HEK293 (cell line): Measurements from ENCODE around the gene AEBP1.

Experiments
- BCL11A ChIP-seq: fragments of 450-650 bp; formaldehyde crosslinking; IDR thresholded peaks from 2 replicates; pipeline ENCODE4 v1.5.1; 2016; ENCODE audit warnings: low read depth, missing biosample characterization, missing genetic modification characterization
- KLF10 ChIP-seq: fragments of 450-650 bp; IDR thresholded peaks from 2 replicates; pipeline ENCODE4 v1.5.1; 2018; ENCODE audit warnings: missing biosample characterization, mild to moderate bottlenecking, missing genetic modification characterization
- OSR2 ChIP-seq: fragments of 450-650 bp; formaldehyde crosslinking; IDR thresholded peaks from 2 replicates; pipeline ENCODE4 v1.5.1; 2016; ENCODE audit warnings: missing biosample characterization, missing genetic modification characterization
- REPIN1 ChIP-seq: fragments of 450-650 bp; formaldehyde crosslinking; IDR thresholded peaks from 2 replicates; pipeline ENCODE4 v1.5.1; 2017; ENCODE audit warnings: missing biosample characterization, missing genetic modification characterization, low read depth
- ZBTB20 ChIP-seq: fragments of 450-650 bp; formaldehyde crosslinking; IDR thresholded peaks from 2 replicates; pipeline ENCODE4 v1.5.1; 2016; ENCODE audit warnings: missing biosample characterization, missing genetic modification characterization
- ZIC2 ChIP-seq: fragments of 450-650 bp; formaldehyde crosslinking; IDR thresholded peaks from 2 replicates; pipeline ENCODE4 v1.5.1; 2016; ENCODE audit warnings: missing biosample characterization, missing genetic modification characterization
- ZNF114 ChIP-seq: fragments of 450-650 bp; formaldehyde crosslinking; IDR thresholded peaks from 2 replicates; pipeline ENCODE4 v1.5.0; 2017; ENCODE audit warnings: missing biosample characterization, missing genetic modification characterization
- ZNF121 ChIP-seq: fragments of 450-650 bp; formaldehyde crosslinking; IDR thresholded peaks from 2 replicates; pipeline ENCODE4 v1.5.1; 2016; ENCODE audit warnings: missing biosample characterization, missing genetic modification characterization
- ZNF133 ChIP-seq: fragments of 450-650 bp; formaldehyde crosslinking; IDR thresholded peaks from 2 replicates; pipeline ENCODE4 v1.5.1; 2016; ENCODE audit warnings: missing biosample characterization, missing genetic modification characterization
- ZNF157 ChIP-seq: fragments of 450-650 bp; formaldehyde crosslinking; IDR thresholded peaks from 2 replicates; pipeline ENCODE4 v1.5.1; 2016; ENCODE audit warnings: missing biosample characterization, missing genetic modification characterization
- ZNF174 ChIP-seq: fragments of 450-650 bp; formaldehyde crosslinking; IDR thresholded peaks from 2 replicates; pipeline ENCODE4 v1.5.0; 2017; ENCODE audit warnings: missing biosample characterization, mild to moderate bottlenecking, missing genetic modification characterization
- ZNF2 ChIP-seq: fragments of 450-650 bp; formaldehyde crosslinking; IDR thresholded peaks from 2 replicates; pipeline ENCODE4 v1.5.1; 2016; ENCODE audit warnings: missing biosample characterization, missing genetic modification characterization
- ZNF239 ChIP-seq: fragments of 450-650 bp; formaldehyde crosslinking; IDR thresholded peaks from 2 replicates; pipeline ENCODE4 v1.5.1; 2016; ENCODE audit warnings: missing biosample characterization, missing genetic modification characterization
- ZNF274 ChIP-seq, 2 experiments: fragments of 200-500 bp in 1 of 2; fragments of 450-650 bp in 1 of 2; sonication (Bioruptor generic) in 1 of 2; formaldehyde crosslinking in 1 of 2; IDR thresholded peaks; 2 replicates each; pipeline versions ENCODE4 v1.5.1 to v1.6.1; 2014 to 2016; ENCODE audit warnings: borderline replicate concordance in 1 of 2, inconsistent platforms in 1 of 2, low read length in 1 of 2, missing biosample characterization in 1 of 2, missing genetic modification characterization in 1 of 2
- ZNF292 ChIP-seq: fragments of 450-650 bp; formaldehyde crosslinking; IDR thresholded peaks from 2 replicates; pipeline ENCODE4 v1.5.1; 2016; ENCODE audit warnings: low read depth, missing biosample characterization, missing genetic modification characterization, borderline replicate concordance
- ZNF350 ChIP-seq: fragments of 450-650 bp; formaldehyde crosslinking; IDR thresholded peaks from 2 replicates; pipeline ENCODE4 v1.5.0; 2017; ENCODE audit warnings: missing biosample characterization, mild to moderate bottlenecking, missing genetic modification characterization
- ZNF529 ChIP-seq: fragments of 450-650 bp; formaldehyde crosslinking; IDR thresholded peaks from 2 replicates; pipeline ENCODE4 v1.5.1; 2017; ENCODE audit warnings: missing genetic modification characterization, missing biosample characterization; ENCODE audit not compliant: insufficient replicate concordance
- ZNF549 ChIP-seq: fragments of 450-650 bp; IDR thresholded peaks from 2 replicates; pipeline ENCODE4 v1.5.1; 2018; ENCODE audit warnings: missing biosample characterization, missing genetic modification characterization, mild to moderate bottlenecking, inconsistent platforms, moderate library complexity
- ZNF560 ChIP-seq: fragments of 450-650 bp; formaldehyde crosslinking; IDR thresholded peaks from 2 replicates; pipeline ENCODE4 v1.5.1; 2017; ENCODE audit warnings: missing biosample characterization, missing genetic modification characterization, borderline replicate concordance
- ZNF610 ChIP-seq: fragments of 450-650 bp; formaldehyde crosslinking; IDR thresholded peaks from 2 replicates; pipeline ENCODE4 v1.5.1; 2016; ENCODE audit warnings: missing biosample characterization, missing genetic modification characterization, borderline replicate concordance
- ZNF629 ChIP-seq: fragments of 450-650 bp; formaldehyde crosslinking; IDR thresholded peaks from 2 replicates; pipeline ENCODE4 v1.5.1; 2017; ENCODE audit warnings: missing biosample characterization, missing genetic modification characterization
- ZNF664 ChIP-seq: fragments of 450-650 bp; formaldehyde crosslinking; IDR thresholded peaks from 2 replicates; pipeline ENCODE4 v1.5.1; 2016; ENCODE audit warnings: missing biosample characterization, missing genetic modification characterization
- TF ChIP-seq, protein P1 (sequence below): fragments of 450-650 bp; formaldehyde crosslinking; IDR thresholded peaks from 2 replicates; pipeline ENCODE4 v1.5.1; 2016; ENCODE audit warnings: missing biosample characterization, missing genetic modification characterization, low read depth
- TF ChIP-seq, protein P2 (sequence below): fragments of 450-650 bp; formaldehyde crosslinking; IDR thresholded peaks from 2 replicates; pipeline ENCODE4 v1.5.1; 2017; ENCODE audit warnings: missing biosample characterization, missing genetic modification characterization
- TF ChIP-seq, protein P3 (sequence below): fragments of 450-650 bp; formaldehyde crosslinking; conservative IDR thresholded peaks from 2 replicates; pipeline ENCODE4 v1.5.1; 2016; ENCODE audit warnings: low read depth, missing biosample characterization, missing genetic modification characterization
- TF ChIP-seq, protein P4 (sequence below): fragments of 450-650 bp; formaldehyde crosslinking; IDR thresholded peaks from 2 replicates; pipeline ENCODE4 v1.5.1; 2016; ENCODE audit warnings: missing biosample characterization, missing genetic modification characterization
- TF ChIP-seq, protein P5 (sequence below): fragments of 450-650 bp; formaldehyde crosslinking; IDR thresholded peaks from 2 replicates; pipeline ENCODE4 v1.5.1; 2017; ENCODE audit warnings: missing biosample characterization, missing genetic modification characterization
- TF ChIP-seq, protein P6 (sequence below): fragments of 450-650 bp; IDR thresholded peaks from 2 replicates; pipeline ENCODE4 v1.5.1; 2018; ENCODE audit warnings: missing biosample characterization, missing genetic modification characterization

Gene AEBP1

DNA sequence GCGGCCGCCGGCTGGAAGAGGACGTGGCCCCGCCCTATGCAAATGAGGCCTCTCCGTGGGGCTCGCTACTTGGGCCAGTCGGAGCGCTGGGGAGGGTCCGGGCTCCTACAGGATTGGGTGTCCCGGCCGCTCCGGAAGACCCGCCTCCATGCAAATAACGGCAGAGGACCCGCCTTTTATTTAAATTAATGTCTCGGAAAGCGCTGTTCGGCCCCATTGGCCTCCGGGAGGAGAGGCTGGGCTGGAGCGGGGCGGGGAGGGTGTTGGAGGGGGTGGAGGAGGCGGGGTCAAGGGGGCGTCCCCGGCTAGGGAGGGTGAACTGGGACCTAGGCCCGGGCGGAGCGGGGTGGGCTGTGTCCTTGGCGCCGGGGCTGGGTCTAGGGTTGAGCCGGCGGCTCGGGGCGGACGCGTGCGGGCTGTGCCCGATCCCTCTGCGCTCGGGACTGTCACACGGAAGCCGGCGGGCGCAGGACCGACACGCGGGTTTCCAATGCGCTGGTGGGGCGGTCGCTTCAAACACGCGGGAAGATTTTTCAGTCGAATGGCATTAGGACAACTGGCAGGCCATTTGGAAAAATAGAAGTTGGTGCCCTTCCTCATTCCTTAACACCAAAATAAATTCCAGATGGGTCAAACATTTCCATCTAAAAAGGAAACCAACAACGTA, 21.5 kb upstream of the AEBP1 start (continued):
- TF ChIP-seq, protein P1, sequence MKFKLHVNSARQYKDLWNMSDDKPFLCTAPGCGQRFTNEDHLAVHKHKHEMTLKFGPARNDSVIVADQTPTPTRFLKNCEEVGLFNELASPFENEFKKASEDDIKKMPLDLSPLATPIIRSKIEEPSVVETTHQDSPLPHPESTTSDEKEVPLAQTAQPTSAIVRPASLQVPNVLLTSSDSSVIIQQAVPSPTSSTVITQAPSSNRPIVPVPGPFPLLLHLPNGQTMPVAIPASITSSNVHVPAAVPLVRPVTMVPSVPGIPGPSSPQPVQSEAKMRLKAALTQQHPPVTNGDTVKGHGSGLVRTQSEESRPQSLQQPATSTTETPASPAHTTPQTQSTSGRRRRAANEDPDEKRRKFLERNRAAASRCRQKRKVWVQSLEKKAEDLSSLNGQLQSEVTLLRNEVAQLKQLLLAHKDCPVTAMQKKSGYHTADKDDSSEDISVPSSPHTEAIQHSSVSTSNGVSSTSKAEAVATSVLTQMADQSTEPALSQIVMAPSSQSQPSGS (tag by site-specific recombination), result no peak
- TF ChIP-seq KLF10 (tag by site-specific recombination) (no peak), ZBTB20 (peak; percentile 31; the same call in 1 of the 2 replicates), OSR2 (tag by site-specific recombination) (no peak), ZNF133 (tag by site-specific recombination) (no peak), ZNF274 (IDR thresholded peaks at IDR 0.05; ENCODE audit: low read length) (no peak), ZNF274 (tag by site-specific recombination; IDR thresholded peaks at IDR 0.05; ENCODE audit: borderline replicate concordance) (no peak), ZNF2 (no peak), BCL11A (tag by site-specific recombination) (no peak), ZNF114 (tag by site-specific recombination) (no peak), ZNF239 (tag by site-specific recombination) (no peak), ZNF292 (no peak), ZNF629 (no peak), ZIC2 (tag by site-specific recombination) (no peak), ZNF549 (tag by site-specific recombination) (no peak), ZNF560 (tag by site-specific recombination) (no peak), ZNF121 (tag by site-specific recombination) (no peak), ZNF529 (tag by site-specific recombination) (no peak), ZNF664 (no peak), ZNF157 (tag by site-specific recombination) (no peak), ZNF350 (tag by site-specific recombination) (no peak), ZNF610 (tag by site-specific recombination) (no peak), REPIN1 (tag by site-specific recombination) (no peak), ZNF174 (tag by site-specific recombination) (no peak)
- TF ChIP-seq, protein P2, sequence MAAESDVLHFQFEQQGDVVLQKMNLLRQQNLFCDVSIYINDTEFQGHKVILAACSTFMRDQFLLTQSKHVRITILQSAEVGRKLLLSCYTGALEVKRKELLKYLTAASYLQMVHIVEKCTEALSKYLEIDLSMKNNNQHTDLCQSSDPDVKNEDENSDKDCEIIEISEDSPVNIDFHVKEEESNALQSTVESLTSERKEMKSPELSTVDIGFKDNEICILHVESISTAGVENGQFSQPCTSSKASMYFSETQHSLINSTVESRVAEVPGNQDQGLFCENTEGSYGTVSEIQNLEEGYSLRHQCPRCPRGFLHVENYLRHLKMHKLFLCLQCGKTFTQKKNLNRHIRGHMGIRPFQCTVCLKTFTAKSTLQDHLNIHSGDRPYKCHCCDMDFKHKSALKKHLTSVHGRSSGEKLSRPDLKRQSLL (tag by site-specific recombination), result no peak
- TF ChIP-seq, protein P3, sequence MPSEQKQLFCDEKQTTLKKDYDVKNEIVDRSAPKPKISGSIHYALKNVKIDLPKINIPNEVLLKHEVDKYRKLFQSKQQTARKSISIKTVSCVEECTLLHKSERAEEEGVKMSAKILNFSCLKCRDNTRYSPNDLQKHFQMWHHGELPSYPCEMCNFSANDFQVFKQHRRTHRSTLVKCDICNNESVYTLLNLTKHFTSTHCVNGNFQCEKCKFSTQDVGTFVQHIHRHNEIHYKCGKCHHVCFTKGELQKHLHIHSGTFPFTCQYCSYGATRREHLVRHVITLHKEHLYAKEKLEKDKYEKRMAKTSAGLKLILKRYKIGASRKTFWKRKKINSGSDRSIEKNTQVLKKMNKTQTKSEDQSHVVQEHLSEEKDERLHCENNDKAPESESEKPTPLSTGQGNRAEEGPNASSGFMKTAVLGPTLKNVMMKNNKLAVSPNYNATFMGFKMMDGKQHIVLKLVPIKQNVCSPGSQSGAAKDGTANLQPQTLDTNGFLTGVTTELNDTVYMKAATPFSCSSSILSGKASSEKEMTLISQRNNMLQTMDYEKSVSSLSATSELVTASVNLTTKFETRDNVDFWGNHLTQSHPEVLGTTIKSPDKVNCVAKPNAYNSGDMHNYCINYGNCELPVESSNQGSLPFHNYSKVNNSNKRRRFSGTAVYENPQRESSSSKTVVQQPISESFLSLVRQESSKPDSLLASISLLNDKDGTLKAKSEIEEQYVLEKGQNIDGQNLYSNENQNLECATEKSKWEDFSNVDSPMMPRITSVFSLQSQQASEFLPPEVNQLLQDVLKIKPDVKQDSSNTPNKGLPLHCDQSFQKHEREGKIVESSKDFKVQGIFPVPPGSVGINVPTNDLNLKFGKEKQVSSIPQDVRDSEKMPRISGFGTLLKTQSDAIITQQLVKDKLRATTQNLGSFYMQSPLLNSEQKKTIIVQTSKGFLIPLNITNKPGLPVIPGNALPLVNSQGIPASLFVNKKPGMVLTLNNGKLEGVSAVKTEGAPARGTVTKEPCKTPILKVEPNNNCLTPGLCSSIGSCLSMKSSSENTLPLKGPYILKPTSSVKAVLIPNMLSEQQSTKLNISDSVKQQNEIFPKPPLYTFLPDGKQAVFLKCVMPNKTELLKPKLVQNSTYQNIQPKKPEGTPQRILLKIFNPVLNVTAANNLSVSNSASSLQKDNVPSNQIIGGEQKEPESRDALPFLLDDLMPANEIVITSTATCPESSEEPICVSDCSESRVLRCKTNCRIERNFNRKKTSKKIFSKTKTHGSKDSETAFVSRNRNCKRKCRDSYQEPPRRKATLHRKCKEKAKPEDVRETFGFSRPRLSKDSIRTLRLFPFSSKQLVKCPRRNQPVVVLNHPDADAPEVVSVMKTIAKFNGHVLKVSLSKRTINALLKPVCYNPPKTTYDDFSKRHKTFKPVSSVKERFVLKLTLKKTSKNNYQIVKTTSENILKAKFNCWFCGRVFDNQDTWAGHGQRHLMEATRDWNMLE (tag by site-specific recombination), result no peak
- TF ChIP-seq, protein P4, sequence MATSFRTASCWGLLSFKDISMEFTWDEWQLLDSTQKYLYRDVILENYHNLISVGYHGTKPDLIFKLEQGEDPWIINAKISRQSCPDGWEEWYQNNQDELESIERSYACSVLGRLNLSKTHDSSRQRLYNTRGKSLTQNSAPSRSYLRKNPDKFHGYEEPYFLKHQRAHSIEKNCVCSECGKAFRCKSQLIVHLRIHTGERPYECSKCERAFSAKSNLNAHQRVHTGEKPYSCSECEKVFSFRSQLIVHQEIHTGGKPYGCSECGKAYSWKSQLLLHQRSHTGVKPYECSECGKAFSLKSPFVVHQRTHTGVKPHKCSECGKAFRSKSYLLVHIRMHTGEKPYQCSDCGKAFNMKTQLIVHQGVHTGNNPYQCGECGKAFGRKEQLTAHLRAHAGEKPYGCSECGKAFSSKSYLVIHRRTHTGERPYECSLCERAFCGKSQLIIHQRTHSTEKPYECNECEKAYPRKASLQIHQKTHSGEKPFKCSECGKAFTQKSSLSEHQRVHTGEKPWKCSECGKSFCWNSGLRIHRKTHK (tag by site-specific recombination), result no peak
- TF ChIP-seq, protein P5, sequence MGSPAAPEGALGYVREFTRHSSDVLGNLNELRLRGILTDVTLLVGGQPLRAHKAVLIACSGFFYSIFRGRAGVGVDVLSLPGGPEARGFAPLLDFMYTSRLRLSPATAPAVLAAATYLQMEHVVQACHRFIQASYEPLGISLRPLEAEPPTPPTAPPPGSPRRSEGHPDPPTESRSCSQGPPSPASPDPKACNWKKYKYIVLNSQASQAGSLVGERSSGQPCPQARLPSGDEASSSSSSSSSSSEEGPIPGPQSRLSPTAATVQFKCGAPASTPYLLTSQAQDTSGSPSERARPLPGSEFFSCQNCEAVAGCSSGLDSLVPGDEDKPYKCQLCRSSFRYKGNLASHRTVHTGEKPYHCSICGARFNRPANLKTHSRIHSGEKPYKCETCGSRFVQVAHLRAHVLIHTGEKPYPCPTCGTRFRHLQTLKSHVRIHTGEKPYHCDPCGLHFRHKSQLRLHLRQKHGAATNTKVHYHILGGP (tag by site-specific recombination), result no peak
- TF ChIP-seq, protein P6, sequence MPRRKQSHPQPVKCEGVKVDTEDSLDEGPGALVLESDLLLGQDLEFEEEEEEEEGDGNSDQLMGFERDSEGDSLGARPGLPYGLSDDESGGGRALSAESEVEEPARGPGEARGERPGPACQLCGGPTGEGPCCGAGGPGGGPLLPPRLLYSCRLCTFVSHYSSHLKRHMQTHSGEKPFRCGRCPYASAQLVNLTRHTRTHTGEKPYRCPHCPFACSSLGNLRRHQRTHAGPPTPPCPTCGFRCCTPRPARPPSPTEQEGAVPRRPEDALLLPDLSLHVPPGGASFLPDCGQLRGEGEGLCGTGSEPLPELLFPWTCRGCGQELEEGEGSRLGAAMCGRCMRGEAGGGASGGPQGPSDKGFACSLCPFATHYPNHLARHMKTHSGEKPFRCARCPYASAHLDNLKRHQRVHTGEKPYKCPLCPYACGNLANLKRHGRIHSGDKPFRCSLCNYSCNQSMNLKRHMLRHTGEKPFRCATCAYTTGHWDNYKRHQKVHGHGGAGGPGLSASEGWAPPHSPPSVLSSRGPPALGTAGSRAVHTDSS (tag by site-specific recombination), result no peak
